Loucy (cell line): Measurements from ENCODE around the gene TRIP6.
"Not testable (repeated sequence)": the region's sequence is repeated elsewhere in the genome, so short reads cannot be mapped to it uniquely, and the experiment has no call there.

Source experiments
- H2AFZ ChIP-seq: fragments of 200-600 bp; sonication (generic); 2 replicates; pipeline ENCODE4 v1.6.0; 2016; ENCODE audit warnings: antibody characterized with exemption, mild to moderate bottlenecking, low read length, moderate library complexity
- H3F3A ChIP-seq: fragments of 200-600 bp; 2 replicates; pipeline ENCODE4 v1.6.0; 2016; ENCODE audit warnings: antibody characterized with exemption, low read depth, mild to moderate bottlenecking
- H3K27me3 ChIP-seq: fragments of 200-600 bp; sonication (generic); 2 replicates; pipeline ENCODE4 v1.6.1; 2014; ENCODE audit warnings: low read length, mild to moderate bottlenecking; ENCODE audit not compliant: insufficient read depth, poor library complexity, severe bottlenecking
- H3K36me3 ChIP-seq: fragments of 200-600 bp; sonication (generic); 2 replicates; pipeline ENCODE4 v1.6.1; 2016; ENCODE audit warnings: low read length; ENCODE audit not compliant: insufficient read depth
- H3K4me1 ChIP-seq: fragments of 200-600 bp; sonication (generic); 2 replicates; pipeline ENCODE4 v1.5.1; 2014; ENCODE audit warnings: low read length, mild to moderate bottlenecking; ENCODE audit not compliant: insufficient read depth, poor library complexity, severe bottlenecking
- H3K4me2 ChIP-seq: fragments of 200-600 bp; sonication (generic); 2 replicates; pipeline ENCODE4 v1.6.0; 2014; ENCODE audit warnings: antibody characterized with exemption, low read length, low read depth, mild to moderate bottlenecking; ENCODE audit not compliant: poor library complexity, severe bottlenecking
- H3K4me3 ChIP-seq: fragments of 200-600 bp; sonication (generic); 2 replicates; pipeline ENCODE4 v1.5.1; 2014; ENCODE audit warnings: low read length, mild to moderate bottlenecking, mixed read lengths; ENCODE audit not compliant: poor library complexity, severe bottlenecking
- H3K79me2 ChIP-seq: fragments of 200-600 bp; sonication (generic); 2 replicates; pipeline ENCODE4 v1.6.1; 2014; ENCODE audit warnings: low read length; ENCODE audit not compliant: insufficient read depth
- H3K9ac ChIP-seq: fragments of 200-600 bp; sonication (generic); 2 replicates; pipeline ENCODE4 v1.6.0; 2014; ENCODE audit warnings: mild to moderate bottlenecking, low read depth, low read length, moderate library complexity; ENCODE audit not compliant: poor library complexity, severe bottlenecking
- H3K9me2 ChIP-seq: fragments of 200-600 bp; sonication (generic); replicated peaks from 2 replicates; pipeline ENCODE4 v1.6.1; 2016; ENCODE audit warnings: low read depth, low read length, mixed read lengths
- H3K9me3 ChIP-seq: fragments of 200-600 bp; sonication (generic); 2 replicates; pipeline ENCODE4 v1.6.1; 2014; ENCODE audit warnings: mild to moderate bottlenecking, antibody characterized with exemption, low read length, low read depth; ENCODE audit not compliant: insufficient read depth
- H4K20me1 ChIP-seq: fragments of 200-600 bp; sonication (generic); 2 replicates; pipeline ENCODE4 v1.6.0; 2014; ENCODE audit warnings: antibody characterized with exemption, low read length, mild to moderate bottlenecking; ENCODE audit not compliant: insufficient read depth, poor library complexity, severe bottlenecking
- EZH2phosphoT487 ChIP-seq: fragments of 200-600 bp; IDR thresholded peaks from 2 replicates; pipeline ENCODE4 v1.6.1; 2018; ENCODE audit warnings: antibody characterized with exemption, mild to moderate bottlenecking, moderate library complexity, borderline replicate concordance
- TF ChIP-seq, protein P1 (sequence below): fragments of 200-600 bp; sonication (generic); conservative IDR thresholded peaks from 2 replicates; pipeline ENCODE4 v1.5.1; 2014; ENCODE audit warnings: mild to moderate bottlenecking, antibody characterized with exemption, low read length

Gene TRIP6

DNA sequence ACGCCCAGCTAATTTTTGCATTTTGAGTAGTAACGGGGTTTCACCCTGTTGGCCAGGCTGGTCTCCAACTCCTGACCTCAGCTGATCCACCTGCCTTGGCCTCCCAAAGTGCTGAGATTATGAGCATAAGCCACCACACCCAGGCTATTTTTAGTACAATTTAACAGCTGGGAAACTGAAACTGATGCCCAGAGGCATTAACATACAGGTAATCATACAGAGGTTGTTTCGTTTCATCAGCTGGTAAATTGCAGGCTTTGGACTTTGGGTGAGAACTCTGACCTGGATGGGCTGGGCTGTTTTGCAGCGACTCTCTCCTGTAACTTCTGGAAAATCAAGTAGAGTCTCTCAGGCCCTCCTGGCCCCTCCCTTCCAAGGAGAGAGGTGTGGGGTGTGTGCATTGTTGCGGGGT, 34.7 kb downstream of the TRIP6 start:
- no peaks in the 10 kb centered on the region for H3K79me2 ChIP-seq
- no peaks in the 10 kb centered on the region for H3F3A ChIP-seq
- H3K9me2 ChIP-seq = no peaks in the 10 kb centered on the region
- H4K20me1 ChIP-seq = no peaks in the 10 kb centered on the region
- no peaks in the 10 kb centered on the region for H3K9me3 ChIP-seq
- H3K4me3 ChIP-seq = no peak overlapping the region
- H3K9ac ChIP-seq = no peak overlapping the region
- no peaks in the 10 kb centered on the region for H3K36me3 ChIP-seq
- no peaks in the 10 kb centered on the region for H3K4me1 ChIP-seq
- H2AFZ ChIP-seq = no peak overlapping the region
- H3K27me3 ChIP-seq = no peaks in the 10 kb centered on the region
- H3K4me2 ChIP-seq = no peak overlapping the region
- TF ChIP-seq, protein P1, sequence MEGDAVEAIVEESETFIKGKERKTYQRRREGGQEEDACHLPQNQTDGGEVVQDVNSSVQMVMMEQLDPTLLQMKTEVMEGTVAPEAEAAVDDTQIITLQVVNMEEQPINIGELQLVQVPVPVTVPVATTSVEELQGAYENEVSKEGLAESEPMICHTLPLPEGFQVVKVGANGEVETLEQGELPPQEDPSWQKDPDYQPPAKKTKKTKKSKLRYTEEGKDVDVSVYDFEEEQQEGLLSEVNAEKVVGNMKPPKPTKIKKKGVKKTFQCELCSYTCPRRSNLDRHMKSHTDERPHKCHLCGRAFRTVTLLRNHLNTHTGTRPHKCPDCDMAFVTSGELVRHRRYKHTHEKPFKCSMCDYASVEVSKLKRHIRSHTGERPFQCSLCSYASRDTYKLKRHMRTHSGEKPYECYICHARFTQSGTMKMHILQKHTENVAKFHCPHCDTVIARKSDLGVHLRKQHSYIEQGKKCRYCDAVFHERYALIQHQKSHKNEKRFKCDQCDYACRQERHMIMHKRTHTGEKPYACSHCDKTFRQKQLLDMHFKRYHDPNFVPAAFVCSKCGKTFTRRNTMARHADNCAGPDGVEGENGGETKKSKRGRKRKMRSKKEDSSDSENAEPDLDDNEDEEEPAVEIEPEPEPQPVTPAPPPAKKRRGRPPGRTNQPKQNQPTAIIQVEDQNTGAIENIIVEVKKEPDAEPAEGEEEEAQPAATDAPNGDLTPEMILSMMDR = no peak
- no peak for TF ChIP-seq EZH2phosphoT487

DNA sequence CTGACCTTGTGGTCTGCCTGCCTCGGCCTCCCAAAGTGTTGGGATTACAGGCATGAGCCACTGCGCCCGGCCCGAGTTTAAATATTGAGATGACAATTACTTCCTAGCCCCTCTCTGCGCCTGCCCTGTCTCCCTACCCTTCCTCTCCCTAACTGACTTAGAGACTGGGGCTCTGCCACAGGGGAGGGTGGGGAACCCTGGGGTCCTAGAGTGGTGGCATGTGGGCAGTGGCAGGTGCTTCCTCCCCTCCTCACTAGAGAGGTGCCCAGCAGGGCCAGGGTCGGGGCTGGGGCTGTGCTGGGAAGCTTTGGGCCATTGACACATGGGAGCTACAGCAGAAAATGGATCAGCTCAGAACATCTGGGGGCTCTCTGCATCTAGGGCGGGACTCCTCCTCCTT, 35.5 kb downstream of the TRIP6 start:
- no peak overlapping the region for H3K4me3 ChIP-seq
- TF ChIP-seq, protein P1 = no peak
- no peak for TF ChIP-seq EZH2phosphoT487
- H3K79me2 ChIP-seq = no peaks in the 10 kb centered on the region

DNA sequence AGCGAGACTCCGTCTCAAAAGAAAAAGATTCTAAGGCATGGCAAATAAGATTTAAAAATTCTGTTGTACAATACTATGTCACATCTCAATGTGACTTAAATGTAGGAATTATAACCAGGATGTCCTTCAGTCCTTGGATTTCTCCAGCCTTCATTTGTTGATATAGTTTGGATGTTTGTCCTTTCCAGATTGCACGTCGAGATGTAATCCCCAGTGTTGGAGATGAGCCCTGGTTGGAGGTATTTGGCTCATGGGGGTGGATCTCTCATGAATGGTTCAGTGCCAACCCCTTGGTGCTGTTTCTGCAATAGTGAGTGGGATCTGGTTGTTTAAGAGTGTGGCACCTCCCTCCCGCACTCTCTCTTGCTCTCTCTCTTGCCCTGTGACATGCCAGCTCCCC, 41.3 kb downstream of the TRIP6 start:
- Histone ChIP-seq H3K9ac (no peak overlapping the region), H4K20me1 (no peaks in the 10 kb centered on the region), H3K36me3 (no peaks in the 10 kb centered on the region), H3K79me2 (no peaks in the 10 kb centered on the region), H3K4me2 (no peak overlapping the region), H3K4me3 (no peak overlapping the region), H2AFZ (no peak overlapping the region), H3K9me2 (no peaks in the 10 kb centered on the region), H3F3A (no peaks in the 10 kb centered on the region), H3K9me3 (no peaks in the 10 kb centered on the region), H3K4me1 (no peaks in the 10 kb centered on the region), H3K27me3 (no peaks in the 10 kb centered on the region)
- TF ChIP-seq, protein P1 = no peak
- TF ChIP-seq EZH2phosphoT487 = no peak

More for the DNA sequence above, 35.5 kb downstream of the TRIP6 start:
- Histone ChIP-seq H2AFZ (no peak overlapping the region), H3F3A (no peaks in the 10 kb centered on the region), H3K9ac (no peak overlapping the region), H3K36me3 (no peaks in the 10 kb centered on the region), H3K9me3 (no peaks in the 10 kb centered on the region), H3K27me3 (no peaks in the 10 kb centered on the region), H3K4me2 (no peak overlapping the region), H4K20me1 (no peaks in the 10 kb centered on the region), H3K9me2 (no peaks in the 10 kb centered on the region), H3K4me1 (no peaks in the 10 kb centered on the region)

DNA sequence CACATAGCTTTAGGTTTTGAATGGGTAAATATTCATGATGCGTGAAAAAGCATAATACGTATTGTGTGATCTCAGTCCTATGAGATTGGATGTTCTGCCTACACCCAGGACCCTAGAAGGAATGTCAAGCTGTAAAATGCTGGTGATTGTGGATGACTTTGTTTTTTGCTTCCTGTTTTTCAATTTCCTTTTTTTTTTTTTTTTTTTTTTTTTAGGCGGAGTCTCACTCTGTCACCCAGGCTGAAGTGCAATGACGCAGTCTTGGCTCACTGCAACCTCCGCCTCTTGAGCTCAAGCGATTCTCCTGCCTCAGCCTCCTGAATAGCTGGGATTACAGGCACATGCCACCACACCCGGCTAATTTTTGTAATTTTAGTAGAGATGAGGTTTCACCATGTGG, 43.3 kb downstream of the TRIP6 start:
- not testable (repeated sequence) for H2AFZ ChIP-seq, H3K4me2 ChIP-seq, H3K79me2 ChIP-seq, H3K4me1 ChIP-seq, H3K4me3 ChIP-seq, H3K27me3 ChIP-seq, H3F3A ChIP-seq, H4K20me1 ChIP-seq, H3K36me3 ChIP-seq, H3K9me2 ChIP-seq, H3K9me3 ChIP-seq, H3K9ac ChIP-seq
